ENCODE results near the gene CUTA. TPM values are rescaled to one million over a fixed set of nuclear protein-coding genes. Genes with fewer than 3 reads are reported as not detected.

Gene CUTA
- total RNA-seq, 1 experiment from 2014 or later: 257 TPM

- H3K27ac ChIP-seq (ENCODE audit: insufficient read length, low read depth, low read length): no peak overlapping the region
- H3K9ac ChIP-seq (ENCODE audit: extremely low read depth, insufficient read length, low read length): no peak overlapping the region
- H2BK5ac ChIP-seq (ENCODE audit: insufficient read length, low read length): no peak overlapping the region
- no peak for TF ChIP-seq CTCF (conservative IDR thresholded peaks at IDR 0.05)
- H3K4me3 Mint-ChIP-seq: peak overlapping the region; percentile 76 to 86
- no peak overlapping the region for H4K91ac ChIP-seq (ENCODE audit: insufficient read length, low read depth, low read length)
- H3K27ac Mint-ChIP-seq: peak overlapping the region; percentile 64 to 75 (median 65); a peak in 4 of 7 replicates
- no peaks in the 10 kb centered on the region for H3K4me1 ChIP-seq (ENCODE audit: insufficient read depth, low read length)
- no peak overlapping the region for H2BK120ac ChIP-seq (ENCODE audit: low read depth, low read length, poor library complexity, severe bottlenecking)
- no peaks in the 10 kb centered on the region for H3K79me1 ChIP-seq (ENCODE audit: insufficient read depth, low read depth, low read length, poor library complexity, severe bottlenecking)
- H3K14ac ChIP-seq (ENCODE audit: insufficient read depth, low read length): no peak overlapping the region
- H3K4me2 ChIP-seq (ENCODE audit: insufficient read depth, insufficient read length, low read length): peak overlapping the region; percentile 74
- H2BK12ac ChIP-seq (ENCODE audit: insufficient read length, low read depth, low read length): no peak overlapping the region
- no peak overlapping the region for H3K4ac ChIP-seq (ENCODE audit: low read depth, low read length)
- H3K56ac ChIP-seq (ENCODE audit: insufficient read length, low read depth, low read length): no peak overlapping the region
- peaks cover 1% of the 10 kb centered on the region for H3K27me3 Mint-ChIP-seq (ENCODE audit: low read depth)
- H2AFZ ChIP-seq (ENCODE audit: low read length): no peak overlapping the region
- no peak overlapping the region for H4K5ac ChIP-seq (ENCODE audit: insufficient read length, low read depth, low read length)
- no peak overlapping the region for H3K18ac ChIP-seq (ENCODE audit: insufficient read length, low read depth, low read length)
- H3T11ph ChIP-seq (ENCODE audit: low read length): no peak overlapping the region
- no peaks in the 10 kb centered on the region for H3K27me3 ChIP-seq (ENCODE audit: insufficient read depth, low read length)
- no peak overlapping the region for H3K23ac ChIP-seq (ENCODE audit: insufficient read length, low read depth, low read length)
- peaks cover 12% of the 10 kb centered on the region for H3K23me2 ChIP-seq (ENCODE audit: insufficient read length, low read depth, low read length, poor library complexity, severe bottlenecking)
- H4K20me1 ChIP-seq (ENCODE audit: control insufficient read depth, insufficient read depth, insufficient read length): no peaks in the 10 kb centered on the region
- no peaks in the 10 kb centered on the region for H3K9me3 ChIP-seq (ENCODE audit: control insufficient read depth, low read depth, low read length)
- H3K4me1 Mint-ChIP-seq: peaks cover 30 to 44% of the 10 kb centered on the region in 2 experiments
- H3K9me3 Mint-ChIP-seq: no peaks in the 10 kb centered on the region
- H2BK15ac ChIP-seq (ENCODE audit: low read depth, low read length): no peak overlapping the region
- no peak overlapping the region for H4K8ac ChIP-seq (replicated peaks; ENCODE audit: insufficient read length, low read depth, low read length)
- H3K79me2 ChIP-seq (ENCODE audit: insufficient read depth, low read length): peaks cover 3% of the 10 kb centered on the region; the same call in 1 of the 2 replicates
- H2AK5ac ChIP-seq (ENCODE audit: insufficient read length, low read length): no peak overlapping the region
- no CpG with 5 or more reads among the region's 6 CpGs for WGBS (ENCODE audit: extremely low coverage, insufficient read length, low lambda C conversion rate)
- H3K36me3 Mint-ChIP-seq (ENCODE audit: insufficient read depth in 1 of 3, low read depth in 3 of 3): peaks cover 30 to 67% (median 64%) of the 10 kb centered on the region in 3 experiments
- no peak overlapping the region for H2BK20ac ChIP-seq (ENCODE audit: low read depth, low read length, poor library complexity, severe bottlenecking)
- no peak for DNase-seq
These were observed 6.3 kb downstream of the CUTA start for GRCh38 chr6:33411632-33412005.

Measured in H9 (cell line).